Transverse colon (tissue), 3 donors: ENCODE data around the gene PRKCE.

Source experiments
- POLR2A ChIP-seq: fragments of 450-650 bp; IDR thresholded peaks from one replicate; pipeline ENCODE4 v1.6.1; 2016; ENCODE audit warnings: antibody characterized with exemption, mild to moderate bottlenecking, moderate library complexity
- TF ChIP-seq, protein P1 (sequence below), 5 experiments: fragments of 200-600 bp in 3 of 5; fragments of 450-650 bp in 2 of 5; sonication (generic) in 3 of 5; IDR thresholded peaks; 1 replicate in 2 of 5; 2 replicates in 3 of 5; pipeline ENCODE4 v1.5.1; 2016 to 2017; ENCODE audit warnings: antibody characterized with exemption in 5 of 5, inconsistent platforms in 3 of 5, mild to moderate bottlenecking in 2 of 5, moderate library complexity in 1 of 5

DNA sequence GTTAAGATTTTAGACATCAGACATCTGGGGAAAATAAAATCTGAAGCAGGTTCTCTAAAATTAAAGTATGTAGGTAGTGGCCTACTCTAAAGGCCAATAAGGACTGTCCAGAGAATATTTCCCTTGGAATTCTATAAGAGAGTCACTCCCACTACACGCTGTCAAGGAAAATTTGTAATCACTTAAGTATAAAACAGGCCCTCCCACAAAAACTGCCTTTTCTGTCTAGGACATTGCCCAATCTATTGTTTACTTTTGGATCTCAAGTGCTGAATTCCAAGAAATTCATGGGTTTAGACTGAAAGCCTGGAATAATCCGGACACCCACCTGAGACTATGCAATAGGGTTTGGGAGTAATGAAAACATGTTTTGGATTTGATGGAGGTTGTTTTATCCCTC, 38.7 kb upstream of the PRKCE start:
- no peak for TF ChIP-seq POLR2A
- TF ChIP-seq, protein P1, sequence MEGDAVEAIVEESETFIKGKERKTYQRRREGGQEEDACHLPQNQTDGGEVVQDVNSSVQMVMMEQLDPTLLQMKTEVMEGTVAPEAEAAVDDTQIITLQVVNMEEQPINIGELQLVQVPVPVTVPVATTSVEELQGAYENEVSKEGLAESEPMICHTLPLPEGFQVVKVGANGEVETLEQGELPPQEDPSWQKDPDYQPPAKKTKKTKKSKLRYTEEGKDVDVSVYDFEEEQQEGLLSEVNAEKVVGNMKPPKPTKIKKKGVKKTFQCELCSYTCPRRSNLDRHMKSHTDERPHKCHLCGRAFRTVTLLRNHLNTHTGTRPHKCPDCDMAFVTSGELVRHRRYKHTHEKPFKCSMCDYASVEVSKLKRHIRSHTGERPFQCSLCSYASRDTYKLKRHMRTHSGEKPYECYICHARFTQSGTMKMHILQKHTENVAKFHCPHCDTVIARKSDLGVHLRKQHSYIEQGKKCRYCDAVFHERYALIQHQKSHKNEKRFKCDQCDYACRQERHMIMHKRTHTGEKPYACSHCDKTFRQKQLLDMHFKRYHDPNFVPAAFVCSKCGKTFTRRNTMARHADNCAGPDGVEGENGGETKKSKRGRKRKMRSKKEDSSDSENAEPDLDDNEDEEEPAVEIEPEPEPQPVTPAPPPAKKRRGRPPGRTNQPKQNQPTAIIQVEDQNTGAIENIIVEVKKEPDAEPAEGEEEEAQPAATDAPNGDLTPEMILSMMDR (IDR thresholded peaks at IDR 0.05): no peak
